ENCODE measurements around the gene AARS2.

DNA sequence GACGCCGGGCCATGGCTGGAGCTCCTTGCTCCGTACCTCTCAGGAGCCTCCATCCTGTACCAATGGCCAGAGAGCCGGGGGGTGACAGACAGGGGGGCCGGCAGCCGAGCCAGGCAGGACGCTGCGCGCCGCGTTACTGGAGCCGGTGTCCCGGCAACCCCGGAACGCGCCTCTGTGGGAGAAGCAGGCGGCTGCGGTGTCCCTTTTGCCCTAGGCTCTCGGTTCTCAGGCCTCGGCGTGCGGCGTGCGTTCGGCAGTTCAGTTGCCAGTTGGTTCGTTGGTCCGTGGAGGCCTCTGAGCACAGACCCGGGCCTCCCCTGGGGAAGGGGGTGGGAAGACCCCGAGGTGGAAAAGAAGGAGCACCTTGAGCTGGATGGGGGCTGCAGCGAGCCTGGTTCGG, 29.3 kb upstream of the AARS2 start, which contains the start of gene SPATS1:
- TF ChIP-seq, protein P1, sequence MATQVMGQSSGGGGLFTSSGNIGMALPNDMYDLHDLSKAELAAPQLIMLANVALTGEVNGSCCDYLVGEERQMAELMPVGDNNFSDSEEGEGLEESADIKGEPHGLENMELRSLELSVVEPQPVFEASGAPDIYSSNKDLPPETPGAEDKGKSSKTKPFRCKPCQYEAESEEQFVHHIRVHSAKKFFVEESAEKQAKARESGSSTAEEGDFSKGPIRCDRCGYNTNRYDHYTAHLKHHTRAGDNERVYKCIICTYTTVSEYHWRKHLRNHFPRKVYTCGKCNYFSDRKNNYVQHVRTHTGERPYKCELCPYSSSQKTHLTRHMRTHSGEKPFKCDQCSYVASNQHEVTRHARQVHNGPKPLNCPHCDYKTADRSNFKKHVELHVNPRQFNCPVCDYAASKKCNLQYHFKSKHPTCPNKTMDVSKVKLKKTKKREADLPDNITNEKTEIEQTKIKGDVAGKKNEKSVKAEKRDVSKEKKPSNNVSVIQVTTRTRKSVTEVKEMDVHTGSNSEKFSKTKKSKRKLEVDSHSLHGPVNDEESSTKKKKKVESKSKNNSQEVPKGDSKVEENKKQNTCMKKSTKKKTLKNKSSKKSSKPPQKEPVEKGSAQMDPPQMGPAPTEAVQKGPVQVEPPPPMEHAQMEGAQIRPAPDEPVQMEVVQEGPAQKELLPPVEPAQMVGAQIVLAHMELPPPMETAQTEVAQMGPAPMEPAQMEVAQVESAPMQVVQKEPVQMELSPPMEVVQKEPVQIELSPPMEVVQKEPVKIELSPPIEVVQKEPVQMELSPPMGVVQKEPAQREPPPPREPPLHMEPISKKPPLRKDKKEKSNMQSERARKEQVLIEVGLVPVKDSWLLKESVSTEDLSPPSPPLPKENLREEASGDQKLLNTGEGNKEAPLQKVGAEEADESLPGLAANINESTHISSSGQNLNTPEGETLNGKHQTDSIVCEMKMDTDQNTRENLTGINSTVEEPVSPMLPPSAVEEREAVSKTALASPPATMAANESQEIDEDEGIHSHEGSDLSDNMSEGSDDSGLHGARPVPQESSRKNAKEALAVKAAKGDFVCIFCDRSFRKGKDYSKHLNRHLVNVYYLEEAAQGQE (IDR thresholded peaks at IDR 0.05): no peak
- TF ChIP-seq EP300 (IDR thresholded peaks at IDR 0.05) (no peak), EHMT2 (IDR thresholded peaks at IDR 0.05; ENCODE audit: low read depth) (no peak), MAZ (IDR thresholded peaks at IDR 0.05; ENCODE audit: borderline replicate concordance, low read depth, low read length) (no peak), HDAC2 (IDR thresholded peaks at IDR 0.05) (no peak), CHD2 (IDR thresholded peaks at IDR 0.05; ENCODE audit: low read length, partially characterized antibody) (no peak), BHLHE40 (IDR thresholded peaks at IDR 0.05; ENCODE audit: low read depth, low read length) (no peak), GATA3 (IDR thresholded peaks at IDR 0.05; ENCODE audit: borderline replicate concordance) (no peak)
- TF ChIP-seq, protein P2, sequence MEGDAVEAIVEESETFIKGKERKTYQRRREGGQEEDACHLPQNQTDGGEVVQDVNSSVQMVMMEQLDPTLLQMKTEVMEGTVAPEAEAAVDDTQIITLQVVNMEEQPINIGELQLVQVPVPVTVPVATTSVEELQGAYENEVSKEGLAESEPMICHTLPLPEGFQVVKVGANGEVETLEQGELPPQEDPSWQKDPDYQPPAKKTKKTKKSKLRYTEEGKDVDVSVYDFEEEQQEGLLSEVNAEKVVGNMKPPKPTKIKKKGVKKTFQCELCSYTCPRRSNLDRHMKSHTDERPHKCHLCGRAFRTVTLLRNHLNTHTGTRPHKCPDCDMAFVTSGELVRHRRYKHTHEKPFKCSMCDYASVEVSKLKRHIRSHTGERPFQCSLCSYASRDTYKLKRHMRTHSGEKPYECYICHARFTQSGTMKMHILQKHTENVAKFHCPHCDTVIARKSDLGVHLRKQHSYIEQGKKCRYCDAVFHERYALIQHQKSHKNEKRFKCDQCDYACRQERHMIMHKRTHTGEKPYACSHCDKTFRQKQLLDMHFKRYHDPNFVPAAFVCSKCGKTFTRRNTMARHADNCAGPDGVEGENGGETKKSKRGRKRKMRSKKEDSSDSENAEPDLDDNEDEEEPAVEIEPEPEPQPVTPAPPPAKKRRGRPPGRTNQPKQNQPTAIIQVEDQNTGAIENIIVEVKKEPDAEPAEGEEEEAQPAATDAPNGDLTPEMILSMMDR (IDR thresholded peaks at IDR 0.05): no peak
- TF ChIP-seq, protein P3, sequence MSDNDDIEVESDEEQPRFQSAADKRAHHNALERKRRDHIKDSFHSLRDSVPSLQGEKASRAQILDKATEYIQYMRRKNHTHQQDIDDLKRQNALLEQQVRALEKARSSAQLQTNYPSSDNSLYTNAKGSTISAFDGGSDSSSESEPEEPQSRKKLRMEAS (IDR thresholded peaks at IDR 0.05): no peak
